HG03558 (cell line): ENCODE measurements around the gene INTU.
A peak's percentile ranks its signal among the peaks of the same experiment; 100 is the strongest.
"Not testable (repeated sequence)": the region's sequence is repeated elsewhere in the genome, so short reads cannot be mapped to it uniquely, and the experiment has no call there.

Experiments used
- ATAC-seq: cut with Tn5 transposase; IDR thresholded peaks from one replicate; pipeline ENCODE4 v1.9.1; 2021; ENCODE audit warnings: moderate number of reproducible peaks; ENCODE audit not compliant: unreplicated experiment; ENCODE audit errors: extremely low read depth

Gene INTU

GRCh38 chr4:127632420-127633403 is at the start of gene INTU:
TSS of gene INTU (plus strand) at chr4:127632957. CDS start at chr4:127633035, 78 bp downstream.
- peak; percentile 97 for ATAC-seq

GRCh38 chr4:127586496-127586895 is 46.3 kb upstream of the INTU start:
- ATAC-seq = not testable (repeated sequence)

GRCh38 chr4:127586922-127587571 is 45.7 kb upstream of the INTU start:
- ATAC-seq = peak; percentile 99

GRCh38 chr4:127589153-127589552 is 43.6 kb upstream of the INTU start:
- not testable (repeated sequence) for ATAC-seq

GRCh38 chr4:127598656-127599055 is 34.1 kb upstream of the INTU start:
- ATAC-seq = no peak

- no peak for ATAC-seq
Measured at GRCh38 chr4:127601029-127601428, 31.7 kb upstream of the INTU start.

- no peak for ATAC-seq
Measured at GRCh38 chr4:127604949-127605709, 27.6 kb upstream of the INTU start.

- ATAC-seq = no peak
Measured at GRCh38 chr4:127606823-127607222, 25.9 kb upstream of the INTU start.

- ATAC-seq = no peak
Measured at GRCh38 chr4:127609484-127609883, 23.3 kb upstream of the INTU start.

GRCh38 chr4:127610488-127610887 is 22.3 kb upstream of the INTU start:
- ATAC-seq = no peak

GRCh38 chr4:127616898-127617297 is 15.9 kb upstream of the INTU start:
- no peak for ATAC-seq

- ATAC-seq = no peak
Measured at GRCh38 chr4:127618427-127618826, 14.3 kb upstream of the INTU start.

GRCh38 chr4:127622621-127622920 is 10.2 kb upstream of the INTU start:
- ATAC-seq = no peak

- no peak for ATAC-seq
Measured at GRCh38 chr4:127622921-127623796, 9.6 kb upstream of the INTU start.

GRCh38 chr4:127623797-127624083 is 9.0 kb upstream of the INTU start:
- no peak for ATAC-seq

- ATAC-seq = no peak
Measured at GRCh38 chr4:127624173-127624572, 8.6 kb upstream of the INTU start.

- no peak for ATAC-seq
Measured at GRCh38 chr4:127629371-127629770, 3.4 kb upstream of the INTU start.

- no peak for ATAC-seq
Measured at GRCh38 chr4:127630152-127630551, 2.6 kb upstream of the INTU start.

GRCh38 chr4:127631420-127631819 is 1.3 kb upstream of the INTU start:
- no peak for ATAC-seq

- ATAC-seq = no peak
Measured at GRCh38 chr4:127634181-127634580, 1.4 kb downstream of the INTU start.
